ENCODE measurements around the gene MN1.

DNA sequence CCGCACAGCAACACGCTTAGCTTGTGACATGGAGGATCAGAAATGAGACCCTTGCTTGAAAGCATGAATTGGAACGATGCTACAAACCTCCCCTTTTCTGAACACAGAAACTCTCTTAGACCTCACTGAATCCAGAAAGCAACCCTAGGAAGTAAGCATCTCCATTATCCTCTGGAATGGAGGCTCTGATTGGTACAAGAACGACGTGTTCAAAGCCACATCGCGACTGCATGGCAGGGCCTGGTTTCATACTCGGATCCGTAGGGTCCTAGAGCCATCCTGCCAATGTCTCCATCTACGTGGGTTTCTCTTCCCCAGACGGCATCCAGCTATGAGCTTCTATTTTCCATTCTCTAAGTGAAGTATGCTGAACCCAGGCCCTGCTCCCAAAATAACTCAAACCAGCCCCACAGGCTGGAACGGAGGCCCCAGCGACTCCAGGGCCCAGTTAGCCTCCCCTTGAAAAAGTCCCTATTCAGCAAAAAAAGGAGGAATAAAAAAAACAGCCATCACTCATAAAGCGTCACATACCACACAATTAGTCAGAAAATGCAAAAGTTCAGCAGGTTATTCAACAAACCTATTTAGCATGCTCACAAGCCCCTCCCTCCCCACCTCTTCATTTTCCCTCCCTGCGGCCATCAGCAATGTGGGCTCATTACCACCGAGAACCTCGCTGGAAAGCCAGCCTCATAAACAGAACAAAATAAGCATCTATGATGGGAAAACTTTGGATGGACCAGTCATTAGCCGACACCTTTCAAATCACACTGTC is 7.1 kb upstream of the MN1 start:
- TF ChIP-seq YY1 (IDR thresholded peaks at IDR 0.05; ENCODE audit: insufficient read depth, insufficient read length): no peak
- no peak for TF ChIP-seq SUZ12 (IDR thresholded peaks at IDR 0.05; ENCODE audit: extremely low read depth, insufficient read depth, insufficient read length)
- TF ChIP-seq ZNF274 (IDR thresholded peaks at IDR 0.05; ENCODE audit: low read depth, low read length): no peak
